ENCODE data around the gene BRMS1L. TPM values are rescaled to one million over a fixed set of nuclear protein-coding genes. Genes with fewer than 3 reads are reported as not detected.

The BRMS1L gene
- total and polyA plus RNA-seq, 10 of the 15 experiments (the other 5 are each of a cell fraction or from before 2014, with no cell fraction given): 5.3 to 26.7 (median 8.3) TPM

DNA sequence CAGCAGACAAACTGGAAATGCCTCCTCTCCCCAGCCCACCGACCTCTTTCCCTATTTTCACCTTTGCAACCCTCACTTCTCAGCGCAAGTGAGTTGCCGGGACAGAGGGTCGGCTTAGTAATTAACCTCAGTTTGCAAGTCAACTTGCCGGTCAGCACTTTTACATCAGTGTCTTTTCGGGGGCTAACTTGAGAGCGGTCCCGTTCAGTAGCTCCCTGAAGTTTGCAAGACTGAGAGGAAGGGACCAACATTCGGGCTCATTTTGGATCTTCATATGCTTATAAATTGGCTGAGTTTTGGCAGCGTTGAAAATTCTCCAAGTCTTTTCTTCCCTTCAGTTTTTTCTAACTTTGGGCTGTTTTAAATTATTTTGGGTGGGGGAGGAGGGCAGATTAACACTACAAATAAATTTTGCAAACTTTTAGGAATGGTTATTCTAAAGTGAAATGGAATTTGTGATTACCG is 846 bp downstream of the BRMS1L start (continued):
- TF ChIP-seq, protein P1, sequence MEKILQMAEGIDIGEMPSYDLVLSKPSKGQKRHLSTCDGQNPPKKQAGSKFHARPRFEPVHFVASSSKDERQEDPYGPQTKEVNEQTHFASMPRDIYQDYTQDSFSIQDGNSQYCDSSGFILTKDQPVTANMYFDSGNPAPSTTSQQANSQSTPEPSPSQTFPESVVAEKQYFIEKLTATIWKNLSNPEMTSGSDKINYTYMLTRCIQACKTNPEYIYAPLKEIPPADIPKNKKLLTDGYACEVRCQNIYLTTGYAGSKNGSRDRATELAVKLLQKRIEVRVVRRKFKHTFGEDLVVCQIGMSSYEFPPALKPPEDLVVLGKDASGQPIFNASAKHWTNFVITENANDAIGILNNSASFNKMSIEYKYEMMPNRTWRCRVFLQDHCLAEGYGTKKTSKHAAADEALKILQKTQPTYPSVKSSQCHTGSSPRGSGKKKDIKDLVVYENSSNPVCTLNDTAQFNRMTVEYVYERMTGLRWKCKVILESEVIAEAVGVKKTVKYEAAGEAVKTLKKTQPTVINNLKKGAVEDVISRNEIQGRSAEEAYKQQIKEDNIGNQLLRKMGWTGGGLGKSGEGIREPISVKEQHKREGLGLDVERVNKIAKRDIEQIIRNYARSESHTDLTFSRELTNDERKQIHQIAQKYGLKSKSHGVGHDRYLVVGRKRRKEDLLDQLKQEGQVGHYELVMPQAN (conservative IDR thresholded peaks at IDR 0.05): no peak
- TF ChIP-seq ASH2L (IDR thresholded peaks at IDR 0.05; ENCODE audit: borderline replicate concordance, low read depth) (no peak), SMAD1 (IDR thresholded peaks at IDR 0.05; ENCODE audit: low read depth, partially characterized antibody) (no peak), YBX1 (IDR thresholded peaks at IDR 0.05) (no peak)
- TF ChIP-seq, protein P2, sequence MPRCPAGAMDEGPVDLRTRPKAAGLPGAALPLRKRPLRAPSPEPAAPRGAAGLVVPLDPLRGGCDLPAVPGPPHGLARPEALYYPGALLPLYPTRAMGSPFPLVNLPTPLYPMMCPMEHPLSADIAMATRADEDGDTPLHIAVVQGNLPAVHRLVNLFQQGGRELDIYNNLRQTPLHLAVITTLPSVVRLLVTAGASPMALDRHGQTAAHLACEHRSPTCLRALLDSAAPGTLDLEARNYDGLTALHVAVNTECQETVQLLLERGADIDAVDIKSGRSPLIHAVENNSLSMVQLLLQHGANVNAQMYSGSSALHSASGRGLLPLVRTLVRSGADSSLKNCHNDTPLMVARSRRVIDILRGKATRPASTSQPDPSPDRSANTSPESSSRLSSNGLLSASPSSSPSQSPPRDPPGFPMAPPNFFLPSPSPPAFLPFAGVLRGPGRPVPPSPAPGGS (IDR thresholded peaks at IDR 0.05; ENCODE audit: borderline replicate concordance, insufficient read depth, low read depth, low read length, poor library complexity, severe bottlenecking): no peak

DNA sequence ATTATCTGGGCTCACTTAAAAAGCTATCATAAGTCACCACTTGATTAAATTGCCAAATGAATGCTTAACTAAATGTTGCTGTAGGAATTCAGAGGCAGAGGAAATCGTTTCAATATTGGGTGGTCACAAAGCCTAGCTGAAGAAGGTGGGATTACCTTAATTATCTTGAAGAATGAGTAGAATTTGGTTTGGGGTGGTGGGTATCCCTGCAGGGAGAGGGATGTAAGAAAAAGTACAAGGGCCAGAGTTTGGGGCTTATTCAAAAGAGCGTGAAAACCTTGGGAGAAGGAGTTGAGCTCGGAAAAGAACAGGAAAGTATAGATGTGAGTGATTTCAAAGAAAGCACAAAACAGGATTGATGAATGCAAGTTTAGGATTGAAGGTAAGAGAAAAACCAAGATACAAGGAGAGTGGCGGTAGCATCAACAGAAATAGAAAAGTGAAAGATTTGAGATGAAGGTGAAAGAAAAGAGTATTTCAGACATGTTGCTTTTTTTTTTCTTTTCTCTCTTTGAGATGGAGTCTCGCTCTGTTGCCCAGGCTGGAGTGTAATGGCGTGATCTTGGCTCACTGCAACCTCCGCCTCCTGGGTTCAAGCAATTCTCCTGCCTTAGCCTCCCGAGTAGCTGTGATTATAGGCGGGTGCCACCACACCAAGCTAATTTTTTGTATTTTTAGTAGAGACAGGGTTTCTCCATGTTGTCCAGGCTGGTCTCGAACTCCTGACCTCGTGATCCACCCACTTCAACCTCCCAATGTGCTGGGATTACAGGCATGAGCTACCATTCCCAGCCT is 1.7 kb downstream of the BRMS1L start:
- H3K79me2 ChIP-seq (ENCODE audit: control insufficient read depth, insufficient read depth, low read length): peaks cover 12% of the 10 kb centered on the region
- TF ChIP-seq IRF4 (IDR thresholded peaks at IDR 0.05; ENCODE audit: low read depth, low read length) (no peak), YY1 (IDR thresholded peaks at IDR 0.05; ENCODE audit: low read depth, low read length) (no peak), ZNF217 (IDR thresholded peaks at IDR 0.05) (no peak), BCL11A (IDR thresholded peaks at IDR 0.05; ENCODE audit: low read depth, low read length) (no peak), SRF (IDR thresholded peaks at IDR 0.05; ENCODE audit: low read depth in 2 of 2, low read length in 2 of 2) (no peak), YBX1 (IDR thresholded peaks at IDR 0.05) (no peak)
- TF ChIP-seq, protein P3, sequence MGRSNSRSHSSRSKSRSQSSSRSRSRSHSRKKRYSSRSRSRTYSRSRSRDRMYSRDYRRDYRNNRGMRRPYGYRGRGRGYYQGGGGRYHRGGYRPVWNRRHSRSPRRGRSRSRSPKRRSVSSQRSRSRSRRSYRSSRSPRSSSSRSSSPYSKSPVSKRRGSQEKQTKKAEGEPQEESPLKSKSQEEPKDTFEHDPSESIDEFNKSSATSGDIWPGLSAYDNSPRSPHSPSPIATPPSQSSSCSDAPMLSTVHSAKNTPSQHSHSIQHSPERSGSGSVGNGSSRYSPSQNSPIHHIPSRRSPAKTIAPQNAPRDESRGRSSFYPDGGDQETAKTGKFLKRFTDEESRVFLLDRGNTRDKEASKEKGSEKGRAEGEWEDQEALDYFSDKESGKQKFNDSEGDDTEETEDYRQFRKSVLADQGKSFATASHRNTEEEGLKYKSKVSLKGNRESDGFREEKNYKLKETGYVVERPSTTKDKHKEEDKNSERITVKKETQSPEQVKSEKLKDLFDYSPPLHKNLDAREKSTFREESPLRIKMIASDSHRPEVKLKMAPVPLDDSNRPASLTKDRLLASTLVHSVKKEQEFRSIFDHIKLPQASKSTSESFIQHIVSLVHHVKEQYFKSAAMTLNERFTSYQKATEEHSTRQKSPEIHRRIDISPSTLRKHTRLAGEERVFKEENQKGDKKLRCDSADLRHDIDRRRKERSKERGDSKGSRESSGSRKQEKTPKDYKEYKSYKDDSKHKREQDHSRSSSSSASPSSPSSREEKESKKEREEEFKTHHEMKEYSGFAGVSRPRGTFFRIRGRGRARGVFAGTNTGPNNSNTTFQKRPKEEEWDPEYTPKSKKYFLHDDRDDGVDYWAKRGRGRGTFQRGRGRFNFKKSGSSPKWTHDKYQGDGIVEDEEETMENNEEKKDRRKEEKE (IDR thresholded peaks at IDR 0.05): no peak
- no peaks in the 10 kb centered on the region for H3K4me1 ChIP-seq (ENCODE audit: control insufficient read depth, insufficient read depth, low read length)
- H3K4me2 ChIP-seq (ENCODE audit: control insufficient read depth, insufficient read depth): peak overlapping the region; percentile 83
- WGBS (ENCODE audit: insufficient coverage, insufficient replicate concordance, low lambda C conversion rate, missing lambda C conversion rate): 92% methylated on average over 11 of the region's 11 CpGs
- intact Hi-C loops (cut with micrococcal nuclease; ENCODE audit: unreplicated experiment): loop anchor here (2.0 kb wide), 2 partner anchors 19 to 535 kb away; partner anchors contain the start of genes PSMA6 and RALGAPA1
- no peak for ATAC-seq
- no peak for FAIRE-seq
- BruUV-seq (replicated peaks): no TSS peak
- no peaks in the 10 kb centered on the region for H3K27me3 ChIP-seq (replicated peaks in 1 of 2; ENCODE audit: control insufficient read depth in 2 of 2, insufficient read depth in 2 of 2, low read length in 1 of 2)
- SMC1A ChIA-PET (ENCODE audit: uncharacterized antibody, unreplicated experiment): interaction anchor here (0.9 to 1.5 kb wide), 3 partner anchors 14 to 26 kb away, joined by 3 to 4 read pairs (median 3); no protein-coding TSS in a partner anchor
- in situ Hi-C loops (cut with MboI): no loop called here
- H3K27ac ChIP-seq (ENCODE audit: control insufficient read depth, insufficient read depth): no peak overlapping the region
- CTCF ChIA-PET: interaction anchor here (3.8 kb wide), 1 partner anchor 12 kb away, joined by 56 read pairs; no protein-coding TSS in a partner anchor
- POLR2A ChIA-PET: interaction anchor here (1.1 to 1.4 kb wide), 2 partner anchors 27 to 672 kb away, joined by 4 read pairs; no protein-coding TSS in a partner anchor
- peak overlapping the region; percentile 96 for H3K4me3 ChIP-seq
- no peak overlapping the region for H2AFZ ChIP-seq (ENCODE audit: control insufficient read depth, low read depth, low read length)
- RAD21 ChIA-PET (ENCODE audit: unreplicated experiment): no interaction called here
- no peak for DNase-seq (ENCODE audit: low read depth, low spot score)
- H3K36me3 ChIP-seq (ENCODE audit: control insufficient read depth in 2 of 2, insufficient read depth in 2 of 2, low read length in 1 of 2): no peaks in the 10 kb centered on the region; a peak in 2 of 4 replicates
- no peaks in the 10 kb centered on the region for H4K20me1 ChIP-seq (ENCODE audit: control insufficient read depth, insufficient read depth)
- H3K9ac ChIP-seq (ENCODE audit: control insufficient read depth, insufficient read depth, low read length): no peak overlapping the region
- no peaks in the 10 kb centered on the region for H3K9me3 ChIP-seq (replicated peaks; ENCODE audit: control insufficient read depth, insufficient read depth, low read length)
